ENCODE results near the gene KCNJ15.

KCNJ15 gene

GRCh38 chr21:38246511-38246910 lies 10.3 kb upstream of the KCNJ15 start:
- no peak for TF ChIP-seq CTCF (IDR thresholded peaks at IDR 0.05)

- TF ChIP-seq CTCF (IDR thresholded peaks at IDR 0.05) = no peak
Measured at GRCh38 chr21:38247738-38248510, 8.9 kb upstream of the KCNJ15 start.

GRCh38 chr21:38249256-38249655 lies 7.5 kb upstream of the KCNJ15 start:
- TF ChIP-seq CTCF (IDR thresholded peaks at IDR 0.05) = no peak

GRCh38 chr21:38249696-38250278 lies 7.0 kb upstream of the KCNJ15 start:
- no peak for TF ChIP-seq CTCF (IDR thresholded peaks at IDR 0.05)

GRCh38 chr21:38250991-38251418 lies 5.8 kb upstream of the KCNJ15 start:
- TF ChIP-seq CTCF (IDR thresholded peaks at IDR 0.05) = no peak

- no peak for TF ChIP-seq CTCF (IDR thresholded peaks at IDR 0.05)
Measured at GRCh38 chr21:38254970-38255369, 1.8 kb upstream of the KCNJ15 start.

- no peak for TF ChIP-seq CTCF (IDR thresholded peaks at IDR 0.05)
Measured at GRCh38 chr21:38255571-38256117, 1.1 kb upstream of the KCNJ15 start.
